Measurements from ENCODE around the gene MBP.
A peak's percentile ranks its signal among the peaks of the same experiment; 100 is the strongest.

The MBP gene

DNA sequence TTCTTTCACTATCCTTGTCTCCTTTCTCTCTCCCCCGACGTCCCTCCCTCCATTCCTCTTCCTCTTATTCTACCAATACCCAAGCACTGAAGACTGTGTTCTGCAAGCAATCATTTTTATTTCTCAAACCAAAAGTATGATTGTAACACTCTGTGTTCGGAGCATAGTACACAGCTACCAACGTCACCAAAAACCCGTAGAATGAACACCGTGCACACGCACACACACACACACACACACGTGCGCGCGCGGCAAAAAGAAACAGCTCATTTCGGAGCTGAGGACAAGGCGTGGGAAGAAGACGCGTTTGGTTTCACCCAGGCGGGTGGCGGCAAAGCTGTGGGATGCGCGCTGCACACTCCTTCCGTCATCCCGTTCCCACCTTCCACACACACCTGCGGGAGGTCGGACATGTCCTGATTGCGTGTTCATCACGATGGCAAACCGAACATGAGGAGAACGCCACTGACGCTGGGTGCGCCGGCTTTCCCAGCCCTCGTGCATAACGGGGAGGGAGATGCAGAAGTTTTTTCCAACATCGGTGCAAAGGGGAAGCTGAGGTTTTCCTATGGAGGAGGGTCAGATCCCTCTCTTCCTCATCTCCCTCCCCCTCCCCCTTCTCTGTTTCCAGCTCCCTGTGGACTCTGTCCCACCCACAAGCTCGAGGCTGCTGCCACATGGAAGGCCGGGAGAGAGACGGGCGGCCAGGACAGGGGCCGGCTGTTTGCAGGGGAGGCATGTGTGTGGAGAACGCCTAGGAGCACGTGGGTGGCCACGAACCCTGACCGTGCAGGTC lies 20.4 kb downstream of the MBP start:
- no peak for DNase-seq

DNA sequence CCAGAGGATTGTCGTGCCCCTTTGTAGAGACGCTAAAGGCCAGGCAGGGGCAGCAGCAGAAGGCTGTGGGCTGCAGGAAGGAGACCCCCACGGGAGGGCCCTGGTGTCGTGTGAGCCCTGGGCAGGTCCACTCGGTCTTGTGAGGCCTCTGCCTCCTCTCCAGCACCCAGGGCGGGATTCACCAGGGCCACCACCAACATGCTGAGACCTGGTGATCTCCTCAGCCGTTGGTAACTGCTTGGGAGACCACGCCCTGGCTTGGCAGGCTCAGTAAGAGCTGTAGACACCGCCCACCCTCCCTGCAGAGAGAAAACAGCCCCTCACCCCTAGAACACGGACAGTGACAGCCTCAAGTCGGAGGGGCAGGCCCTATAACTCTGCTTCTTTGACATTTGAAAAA lies 21.1 kb downstream of the MBP start:
- no peak for DNase-seq

DNA sequence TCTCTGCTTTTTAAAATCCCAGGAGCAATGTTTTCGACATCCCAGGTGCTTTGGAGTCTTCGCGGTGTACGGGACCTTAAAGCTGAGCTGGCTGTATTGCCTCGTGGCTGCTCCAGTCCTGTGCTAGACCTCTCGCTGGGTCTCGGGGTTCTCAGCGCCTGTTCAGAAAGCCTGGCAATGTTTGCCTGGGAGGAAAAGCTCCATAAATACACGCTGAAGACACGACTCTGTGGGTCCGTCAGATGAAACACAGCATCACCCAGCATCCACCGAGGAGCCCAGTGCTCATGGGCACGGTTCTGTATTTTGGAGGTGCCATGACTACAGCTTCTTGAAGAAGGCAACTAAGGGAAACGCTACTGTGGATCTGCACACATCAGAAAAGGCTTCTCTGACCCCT lies 21.6 kb downstream of the MBP start:
- no peak for DNase-seq

DNA sequence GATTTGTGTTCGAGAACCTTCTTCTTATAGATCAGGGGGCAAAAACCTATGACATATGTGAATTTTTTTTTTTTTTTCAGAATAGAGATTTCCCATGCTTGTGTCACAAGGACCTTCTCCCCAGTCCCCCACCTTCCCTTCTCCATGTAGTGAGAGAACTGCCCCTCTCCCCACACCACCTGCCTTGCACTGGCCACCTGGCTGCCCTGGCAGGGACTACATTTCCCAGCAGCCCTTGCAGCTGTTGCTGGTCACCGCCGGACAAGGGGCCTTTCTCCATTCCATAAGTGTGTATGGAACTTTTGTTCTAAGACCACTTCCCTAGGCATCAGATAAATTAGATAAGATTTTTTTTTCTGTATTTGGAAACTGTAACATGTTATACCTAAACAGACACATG lies 22.2 kb downstream of the MBP start:
- DNase-seq, result no peak

DNA sequence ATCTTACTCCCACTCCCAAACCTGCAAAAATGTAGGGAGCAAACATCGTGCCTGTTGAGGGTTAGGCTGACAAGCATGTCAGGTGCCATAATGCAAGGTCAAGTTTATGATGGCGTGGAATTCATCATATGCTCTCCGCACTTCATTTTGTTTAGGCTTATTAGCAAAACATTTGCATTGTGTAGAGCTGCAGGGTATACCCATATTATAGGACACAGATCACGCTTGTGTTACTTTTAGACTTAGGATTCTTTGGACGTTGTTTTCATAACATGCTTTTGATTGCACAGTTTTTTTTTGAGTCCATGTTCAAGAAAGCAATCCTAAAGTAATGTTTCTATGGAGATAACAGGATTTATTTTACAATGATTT lies 22.9 kb downstream of the MBP start:
- no peak for DNase-seq

DNA sequence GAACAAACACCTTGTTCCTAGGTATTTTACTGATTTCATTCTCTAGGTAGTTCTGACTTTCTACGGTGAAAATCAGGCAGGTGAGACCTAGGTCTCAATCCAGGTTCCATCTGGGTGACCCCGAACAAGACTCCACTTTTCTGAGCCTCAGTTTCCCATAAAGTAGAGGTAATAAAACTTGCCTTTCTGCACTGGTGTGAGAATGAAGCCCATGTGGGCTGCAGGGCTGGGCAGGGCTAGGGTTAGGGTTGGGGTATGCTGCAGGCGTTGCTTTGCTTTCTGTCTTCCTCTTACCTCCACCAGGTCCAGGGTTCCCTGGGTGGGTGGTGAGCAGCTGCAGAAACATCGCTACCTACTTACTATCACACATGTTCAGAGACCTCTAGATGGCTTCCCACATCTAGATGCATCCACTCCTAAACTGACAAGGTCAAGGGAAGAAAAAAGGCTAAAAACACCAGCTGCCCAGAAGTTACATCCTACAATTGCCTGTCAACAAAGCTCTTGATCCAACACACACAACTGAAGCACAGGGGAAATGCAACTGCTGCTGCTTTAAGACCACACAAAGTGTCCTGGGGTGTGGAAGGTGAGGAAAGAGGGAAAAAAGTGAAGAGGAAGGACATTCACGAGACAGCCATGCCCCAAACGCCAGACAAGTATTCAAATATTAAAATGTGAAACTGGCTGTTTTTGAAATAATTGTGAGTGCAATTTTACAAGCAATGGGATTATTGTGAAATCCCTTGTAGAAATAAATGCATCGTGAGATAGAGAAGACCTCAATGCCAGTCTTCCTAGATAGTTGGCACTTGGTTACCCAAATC lies 23.5 kb downstream of the MBP start:
- DNase-seq, result no peak

DNA sequence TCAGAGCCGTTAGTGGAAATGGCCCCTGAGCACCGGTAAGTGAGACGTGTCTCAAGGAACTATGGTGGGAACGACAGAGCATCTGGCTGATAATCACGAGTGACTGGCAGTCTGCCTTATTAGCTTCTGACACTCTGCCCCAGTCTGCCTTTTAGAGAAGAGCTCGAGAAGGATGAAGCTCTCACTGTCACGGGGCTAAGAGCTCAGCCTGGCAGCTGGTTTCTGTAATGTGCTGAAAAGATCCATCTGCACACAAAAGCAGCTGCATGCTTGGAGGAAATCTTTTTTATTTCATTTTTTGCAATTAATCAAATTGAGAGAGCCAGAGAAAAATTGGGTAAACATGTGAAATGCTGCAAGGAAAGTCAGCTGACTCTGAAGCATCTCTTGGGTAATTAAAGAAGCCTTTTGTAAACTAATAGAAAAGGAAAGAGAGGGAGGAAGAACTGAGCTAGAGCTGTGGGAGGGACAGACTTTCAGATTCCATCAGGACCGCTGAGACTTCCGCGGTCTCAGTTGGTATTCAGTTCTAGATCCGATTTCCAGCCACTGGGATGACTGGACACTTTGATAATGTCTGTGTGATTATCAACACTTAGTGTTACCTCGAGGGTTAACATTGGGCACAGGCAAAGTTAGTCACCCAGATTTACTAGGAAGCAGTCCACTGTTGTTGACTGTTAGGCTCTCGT lies 24.4 kb downstream of the MBP start:
- no peak for DNase-seq

DNA sequence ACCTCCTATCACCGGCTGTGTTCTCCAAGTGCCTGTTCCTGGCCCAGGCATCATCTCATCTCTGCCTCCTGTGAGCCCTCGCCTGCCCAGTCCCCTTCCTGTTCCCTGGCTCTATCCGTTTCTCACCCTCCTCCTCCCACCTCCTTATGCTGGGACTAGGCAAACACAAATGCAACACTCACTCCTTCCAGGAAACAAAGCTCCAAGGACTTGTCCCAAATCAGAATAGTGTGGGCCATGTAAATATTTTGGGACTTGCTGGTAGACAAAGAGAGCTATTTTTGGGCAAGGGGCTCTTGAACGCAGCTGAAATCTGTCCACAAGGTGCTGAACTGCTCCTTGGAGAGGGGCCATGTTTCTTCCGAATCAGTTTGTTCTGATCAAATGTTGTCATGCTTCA lies 25.3 kb downstream of the MBP start:
- DNase-seq, result no peak

DNA sequence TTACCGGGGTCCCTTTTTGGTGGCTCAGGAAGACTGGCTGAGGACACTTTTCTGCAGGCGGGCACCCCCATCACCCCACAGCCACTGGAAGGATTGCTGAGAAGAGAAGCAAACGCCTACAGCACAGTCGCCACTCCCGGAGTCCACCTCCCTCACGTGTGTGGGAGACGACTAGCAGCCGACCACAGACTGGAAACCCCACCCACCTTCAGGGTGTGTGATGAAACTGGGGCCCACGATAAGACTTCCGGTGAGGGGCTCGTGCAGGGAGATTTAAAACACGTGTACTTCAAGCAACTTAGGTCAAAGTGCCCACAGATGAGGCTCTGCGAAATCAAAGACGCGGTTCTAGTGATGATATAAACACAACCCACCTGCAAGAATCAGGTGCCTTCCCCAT lies 26.3 kb downstream of the MBP start:
- peak; percentile 64 for DNase-seq

DNA sequence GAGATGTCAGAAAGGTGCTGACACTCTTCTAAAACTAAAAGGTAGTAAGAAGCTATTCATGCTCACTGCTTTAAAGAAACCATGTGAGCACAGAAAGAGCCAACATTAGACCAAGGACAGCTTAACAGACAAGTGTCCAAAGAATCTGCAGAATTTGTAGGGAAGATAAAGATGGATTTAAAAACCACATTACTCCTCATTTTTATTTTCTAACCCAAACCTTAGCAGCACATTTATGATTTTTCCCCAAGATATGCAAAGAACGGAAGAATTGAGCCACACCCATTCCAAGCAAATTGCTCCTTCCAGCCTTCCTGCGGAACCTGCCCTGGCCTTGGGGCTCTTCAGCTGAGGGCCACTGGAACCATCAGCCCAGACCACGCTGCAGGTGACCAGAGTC lies 26.9 kb downstream of the MBP start:
- DNase-seq, result no peak

DNA sequence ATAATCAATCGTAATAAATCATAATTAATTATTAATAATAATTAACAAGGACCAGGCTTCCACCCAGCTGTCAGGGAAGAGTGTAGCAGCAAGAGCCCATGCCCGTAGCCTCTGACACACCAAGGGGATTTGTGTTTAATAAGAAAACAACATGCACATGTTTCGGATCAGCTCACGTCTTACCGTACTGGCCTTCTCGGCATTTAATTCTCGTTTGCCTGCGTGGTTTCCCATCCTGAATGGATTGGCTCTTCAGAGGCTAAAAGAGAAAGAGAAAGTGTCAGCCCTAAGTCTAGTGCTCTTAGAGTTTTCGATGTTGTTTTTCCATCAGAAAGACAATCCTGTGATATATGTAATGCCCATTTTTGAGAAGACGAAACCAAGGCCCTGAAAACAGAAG lies 27.6 kb downstream of the MBP start:
- no peak for DNase-seq

DNA sequence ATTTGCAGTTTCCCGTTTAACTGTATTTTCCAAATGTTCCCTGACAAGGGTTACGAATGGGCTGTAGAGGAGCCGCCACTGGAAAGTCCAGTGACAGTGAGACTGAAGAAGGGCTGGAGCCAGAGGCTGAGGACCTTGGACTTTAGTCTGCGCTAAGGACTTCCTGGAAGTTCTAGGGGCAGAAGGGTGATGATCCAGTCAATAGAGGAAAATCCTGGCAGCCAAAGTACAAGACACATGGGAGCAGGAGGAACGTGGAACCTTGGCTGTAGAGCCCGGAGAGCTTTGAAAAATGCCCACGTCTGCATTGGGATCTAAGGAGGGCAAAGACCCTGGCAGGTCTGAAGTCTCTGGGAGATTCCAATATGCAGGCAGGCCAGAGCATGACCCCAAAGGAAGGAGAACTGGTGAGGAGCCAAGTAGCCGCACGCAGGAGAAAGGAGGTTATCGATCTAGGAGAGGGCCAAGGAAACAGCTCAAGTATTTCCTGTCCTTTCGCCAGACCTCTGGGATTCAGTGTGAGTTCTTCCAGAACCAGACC lies 28.5 kb downstream of the MBP start:
- DNase-seq, result no peak

DNA sequence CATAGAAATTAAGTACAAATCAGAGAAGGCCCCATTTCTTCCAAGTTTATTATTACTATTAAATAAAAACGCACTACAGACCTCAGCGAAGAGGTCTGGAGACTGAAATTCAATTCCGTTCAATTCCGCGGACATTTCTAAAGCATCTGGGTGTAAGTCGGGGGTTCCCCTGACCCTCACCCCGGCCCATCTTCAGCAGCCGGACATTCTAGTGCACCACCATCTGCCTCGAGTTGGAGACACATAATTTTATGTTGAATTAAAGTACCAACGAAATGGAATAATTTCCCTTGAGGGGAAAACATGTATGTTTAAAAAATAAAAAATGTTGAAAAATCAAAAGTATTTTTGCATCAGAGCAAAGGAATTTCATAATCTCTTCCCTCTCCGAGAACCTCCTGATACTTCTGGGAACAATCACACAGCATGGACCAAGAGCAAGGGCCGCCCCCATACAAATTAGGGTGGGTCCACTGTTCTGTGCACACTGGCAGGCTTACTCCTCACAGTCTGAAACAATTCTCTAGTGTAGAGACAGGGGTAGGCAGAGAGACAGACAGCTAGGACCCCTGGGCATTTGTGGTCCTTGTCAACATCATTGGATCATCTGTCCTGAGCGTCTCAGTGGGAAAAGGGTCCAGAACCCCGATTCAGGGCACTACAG lies 29.3 kb downstream of the MBP start:
- DNase-seq, result no peak

DNA sequence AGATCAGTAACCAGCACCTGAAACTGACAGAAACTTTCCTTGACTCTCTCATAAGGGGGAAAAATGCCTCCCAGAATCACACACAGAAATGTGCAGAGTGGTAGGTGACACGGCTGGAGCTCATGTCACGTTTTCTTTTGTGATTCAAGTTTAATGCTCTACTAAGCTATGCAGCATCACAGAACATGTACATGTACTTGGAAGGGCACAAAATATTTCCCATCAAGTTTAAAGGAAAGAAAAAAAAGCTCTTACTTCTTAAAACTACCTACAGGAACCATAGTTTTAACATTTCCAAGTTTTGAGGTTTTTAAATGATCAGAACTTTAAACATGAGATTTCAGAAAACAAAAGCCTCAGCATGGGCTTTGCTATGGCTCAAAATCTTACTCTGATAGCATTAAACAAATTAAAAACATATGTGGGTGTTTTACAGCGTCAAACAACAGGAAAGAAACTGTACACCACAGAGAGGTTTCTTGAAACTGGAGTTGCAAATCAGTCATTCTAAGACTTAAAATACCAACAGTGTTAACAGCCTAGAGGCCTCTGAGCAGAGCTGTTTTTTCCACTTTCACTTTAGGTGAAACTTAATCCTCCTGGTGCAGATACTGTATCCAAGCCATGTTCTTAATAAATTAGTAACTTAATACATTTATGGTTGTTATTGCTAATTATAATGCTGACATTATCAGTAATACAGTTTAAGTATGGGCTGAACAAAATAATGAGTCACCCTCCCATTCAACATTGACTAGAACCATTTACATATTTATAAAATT lies 30.1 kb downstream of the MBP start:
- DNase-seq, result no peak

DNA sequence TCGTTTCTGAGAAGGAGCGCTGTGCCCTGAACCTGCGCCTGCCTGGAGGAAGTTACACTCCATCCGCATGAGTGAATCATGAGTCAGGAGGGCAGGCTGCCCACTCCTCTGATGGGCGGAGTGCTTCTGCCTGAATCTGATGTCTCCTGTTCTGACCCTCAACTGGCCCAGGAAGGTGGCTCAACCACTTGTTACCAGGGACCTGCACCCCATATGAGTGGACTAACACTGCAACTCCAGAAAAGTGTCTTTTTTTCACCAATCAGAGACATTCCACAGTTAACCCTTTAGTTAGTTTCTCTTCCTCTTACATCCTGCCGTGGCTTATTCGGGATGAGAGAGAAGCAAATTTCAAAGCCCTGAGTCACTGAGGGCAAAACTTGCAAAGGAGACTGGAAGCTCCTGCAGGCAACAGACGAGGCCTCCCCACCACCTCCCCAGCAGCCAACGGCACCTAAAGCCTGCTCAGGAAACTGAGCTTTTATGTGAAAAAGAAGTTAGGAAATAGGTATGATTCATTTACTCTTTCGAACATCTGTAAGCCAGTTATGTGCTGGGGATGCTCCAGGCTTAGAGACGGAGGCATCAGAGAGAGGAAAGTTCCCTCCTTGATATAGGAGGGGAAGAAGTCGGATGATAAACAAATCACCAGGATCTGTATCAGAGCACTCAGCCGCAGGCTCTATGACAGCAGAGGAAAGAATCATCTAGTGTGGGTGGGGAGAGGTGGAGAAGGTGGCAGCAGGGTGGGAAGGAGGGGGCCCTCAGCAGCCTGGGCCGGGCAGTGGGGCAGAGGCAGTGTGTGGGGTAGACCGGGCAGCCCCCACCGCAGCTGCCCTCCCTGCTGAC lies 30.9 kb downstream of the MBP start:
- DNase-seq, result no peak

DNA sequence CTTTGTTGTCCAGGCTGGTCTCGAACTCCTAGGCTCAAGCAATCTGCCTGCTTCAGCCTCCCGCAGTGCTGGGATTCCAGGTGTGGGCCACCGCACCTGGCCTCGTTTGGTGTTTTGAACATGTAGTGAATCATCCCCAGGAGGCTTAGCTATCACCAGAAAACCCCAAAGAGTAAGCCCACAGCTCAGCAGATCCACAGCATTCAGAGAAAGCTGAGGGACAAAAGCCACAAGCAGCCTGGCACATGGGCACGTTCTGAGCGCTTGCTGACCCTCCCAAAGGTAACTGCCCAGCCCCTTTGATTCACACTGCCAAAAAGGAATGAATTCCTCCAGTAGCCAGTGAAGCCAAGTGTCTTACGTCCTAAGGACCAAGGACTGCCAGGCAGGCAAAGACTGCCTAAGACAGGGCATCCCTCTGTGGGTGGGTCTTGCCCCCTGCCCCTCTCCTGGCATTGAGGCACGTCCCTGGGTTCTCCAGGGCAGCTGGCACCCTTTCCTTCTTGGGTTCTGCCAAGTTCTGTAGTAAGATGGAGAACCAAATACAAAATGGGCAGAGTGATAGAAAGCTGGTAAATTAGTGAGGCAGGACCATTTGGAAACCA lies 31.7 kb downstream of the MBP start:
- DNase-seq, result no peak

DNA sequence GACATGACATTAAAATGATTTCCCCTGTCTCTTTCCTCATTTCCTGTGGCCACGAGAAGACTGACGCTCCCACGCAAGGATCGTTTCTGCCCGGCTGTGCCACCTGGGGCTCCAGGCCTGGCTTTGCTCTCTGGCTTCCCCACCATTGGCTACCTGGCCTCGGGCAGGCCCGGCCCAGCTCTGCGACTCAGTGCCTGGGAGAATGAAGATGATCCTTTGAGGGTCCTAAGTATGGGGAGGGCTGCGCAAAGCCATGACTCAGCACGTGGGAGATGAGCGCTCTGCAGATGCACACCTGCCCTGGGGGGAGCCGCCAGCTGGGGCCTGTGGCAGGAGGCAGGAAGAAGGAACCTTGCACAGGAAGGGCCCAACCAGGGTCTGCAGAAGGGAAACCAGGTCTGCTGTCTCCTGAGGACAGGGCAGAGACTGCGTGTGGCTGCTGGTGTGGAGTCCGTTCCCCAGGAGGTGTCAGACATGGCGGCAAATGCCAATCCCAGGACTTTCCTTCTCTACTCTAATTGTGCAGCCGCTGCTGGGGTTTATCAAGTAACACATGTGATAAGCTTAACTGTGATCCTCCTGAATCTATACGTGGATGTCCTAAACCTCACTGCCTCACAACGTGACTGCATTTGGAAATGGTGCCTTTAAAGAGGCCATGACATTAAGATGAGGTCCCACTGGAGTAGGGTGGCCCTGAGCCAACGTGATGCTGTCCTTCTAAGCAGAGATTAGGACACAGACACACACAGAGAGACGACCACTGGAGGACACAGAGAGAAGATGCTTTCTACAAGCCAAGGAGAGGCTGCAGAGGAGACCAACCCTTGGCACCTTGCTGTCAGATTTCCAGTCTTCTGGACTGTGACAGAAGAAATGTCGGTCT lies 32.9 kb downstream of the MBP start:
- no peak for DNase-seq

DNA sequence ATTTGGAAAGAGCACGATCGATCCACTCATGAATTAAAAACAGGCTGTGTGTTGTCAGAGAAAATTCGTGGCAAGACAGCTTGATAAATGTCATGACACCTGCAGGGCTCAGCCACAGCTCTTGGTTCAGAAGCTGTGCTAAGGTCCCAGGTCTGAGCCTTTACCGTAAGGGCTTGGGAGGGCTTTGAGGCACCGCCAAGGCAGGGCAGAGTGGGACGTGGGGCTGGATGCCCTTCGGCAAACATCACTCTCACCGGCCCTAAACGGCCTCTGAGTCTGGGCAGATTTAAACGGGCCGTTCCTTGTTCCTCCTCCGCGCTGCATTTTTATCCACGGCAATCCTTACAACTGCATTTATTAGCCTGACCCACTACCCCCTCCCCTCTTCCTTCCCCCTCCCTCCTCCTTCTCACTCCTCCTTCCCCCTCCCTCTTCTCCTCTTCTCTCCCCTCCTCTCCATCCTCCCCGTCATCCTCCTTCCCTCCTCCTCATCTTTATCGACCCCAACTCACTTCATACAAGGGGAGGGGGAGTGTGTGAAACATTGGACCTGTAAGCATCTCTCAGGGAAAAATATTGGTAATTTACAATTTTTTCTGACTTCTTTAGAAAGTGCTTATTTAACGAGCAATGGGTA lies 33.9 kb downstream of the MBP start:
- DNase-seq, result no peak

DNA sequence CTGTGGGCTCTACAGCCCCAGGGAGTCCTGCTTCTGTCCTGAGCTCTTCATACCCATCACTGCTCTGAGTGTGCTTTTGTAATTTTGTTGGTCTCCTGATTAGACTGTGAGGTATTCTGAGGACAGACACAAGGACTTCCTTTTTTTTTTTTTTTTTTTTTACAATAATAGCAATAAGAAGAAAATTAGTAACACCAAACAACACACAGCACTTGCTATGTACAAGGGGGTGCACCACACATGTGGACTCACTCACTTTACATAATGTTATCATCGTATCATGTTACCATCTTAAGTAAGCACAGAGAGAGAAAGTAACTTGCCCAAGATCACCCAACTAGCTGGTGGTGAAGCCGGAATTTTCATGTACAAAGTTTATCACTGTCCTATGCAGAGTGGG lies 34.6 kb downstream of the MBP start:
- no peak for DNase-seq

All from activated CD4-positive, alpha-beta T cell treated with anti-CD3 and anti-CD28 coated beads for 1 hour (primary cell).